NCI-H524 treated with DMSO at 0.1 percent for 48 hours (cell line): ENCODE results near the gene MR1.
A peak's percentile ranks its signal among the peaks of the same experiment; 100 is the strongest.
"Not testable (repeated sequence)": the region's sequence is repeated elsewhere in the genome, so short reads cannot be mapped to it uniquely, and the experiment has no call there.

Source experiments
- DNase-seq: peaks from one replicate; lab custom pipeline; 2025; lab: John Stamatoyannopoulos, UW

Gene MR1

DNA sequence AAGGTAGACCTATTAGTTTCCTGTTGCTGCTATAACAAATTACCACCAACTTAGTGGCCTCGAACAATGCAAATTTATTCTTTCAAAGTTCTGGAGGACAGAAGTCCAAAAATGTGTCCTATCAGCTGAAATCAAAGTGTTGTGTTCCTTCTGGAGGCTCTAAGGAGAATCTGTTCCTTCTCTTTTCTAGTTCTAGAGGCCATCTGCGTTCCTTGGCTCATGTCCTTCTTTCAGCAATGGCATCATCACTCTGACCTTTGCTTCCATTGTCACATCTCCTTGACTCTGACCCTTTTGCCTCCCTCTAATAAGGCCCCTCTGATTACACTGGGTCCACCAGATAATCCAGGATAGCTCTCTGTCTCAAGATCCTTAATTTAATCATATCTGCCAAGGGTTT, 1.2 kb upstream of the MR1 start:
- DNase-seq: no peak

- DNase-seq: no peak
Measured at GRCh38 chr1:181033128-181033798, 520 bp upstream of the MR1 start.

GRCh38 chr1:181035210-181035609, 1.4 kb downstream of the MR1 start:
- not testable (repeated sequence) for DNase-seq

DNA sequence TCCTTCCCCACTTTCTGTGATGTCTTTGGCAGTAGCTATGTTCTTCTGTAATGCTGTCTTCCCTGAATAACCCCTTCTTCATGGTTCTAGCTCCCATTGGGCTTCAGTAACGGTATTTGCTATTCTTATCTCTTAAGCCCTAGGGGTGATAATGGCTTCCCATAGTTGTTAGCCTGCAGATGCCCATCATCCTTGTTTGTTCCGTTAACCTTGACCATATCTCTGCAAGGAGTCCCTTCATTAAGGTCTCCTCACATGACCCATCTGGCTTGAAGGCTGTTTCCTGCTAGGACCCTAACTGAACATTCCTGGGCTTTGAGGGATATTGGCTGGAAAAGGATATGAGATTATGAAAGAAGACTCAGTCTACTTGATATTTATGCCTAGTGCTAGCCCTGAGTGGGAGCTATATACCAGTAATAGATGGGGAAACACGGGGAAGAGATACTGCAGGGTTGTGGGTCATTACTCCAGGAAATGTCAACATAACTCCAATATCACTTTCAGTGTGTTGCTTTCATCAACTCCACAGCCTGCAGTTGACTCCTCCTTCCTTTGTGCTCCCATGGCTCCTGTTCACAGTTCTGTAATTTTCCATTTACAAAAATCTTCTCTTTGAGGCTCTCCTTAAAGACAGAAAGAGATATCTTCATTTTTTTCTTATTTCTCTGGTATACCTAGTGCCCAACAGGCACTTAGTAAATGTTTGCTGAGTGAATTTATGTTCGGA, 2.5 kb downstream of the MR1 start:
- DNase-seq: no peak

GRCh38 chr1:181037386-181037785, 3.6 kb downstream of the MR1 start:
- no peak for DNase-seq

GRCh38 chr1:181038399-181038873, 4.7 kb downstream of the MR1 start:
- peak; percentile 25 for DNase-seq

- no peak for DNase-seq
Measured at GRCh38 chr1:181040284-181040865, 6.6 kb downstream of the MR1 start.

GRCh38 chr1:181043025-181043888, 9.5 kb downstream of the MR1 start:
- DNase-seq: no peak

GRCh38 chr1:181044449-181044966, 10.7 kb downstream of the MR1 start:
- no peak for DNase-seq

DNA sequence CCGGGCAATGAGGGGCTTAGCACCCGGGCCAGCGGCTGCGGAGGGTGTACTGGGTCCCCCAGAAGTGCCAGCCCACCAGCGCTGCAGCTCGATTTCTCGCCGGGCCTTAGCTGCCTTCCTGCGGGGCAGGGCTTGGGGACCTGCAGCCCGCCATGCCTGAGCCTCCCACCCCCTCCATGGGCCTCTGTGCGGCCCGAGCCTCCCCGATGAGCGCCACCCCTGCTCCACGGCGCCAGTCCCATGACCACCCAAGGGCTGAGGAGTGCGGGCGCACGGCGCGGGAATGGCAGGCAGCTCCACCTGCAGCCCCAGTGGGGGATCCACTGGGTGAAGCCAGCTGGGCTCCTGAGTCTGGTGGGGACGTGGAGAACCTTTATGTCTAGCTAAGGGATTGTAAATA, 12.2 kb downstream of the MR1 start:
- not testable (repeated sequence) for DNase-seq

GRCh38 chr1:181049378-181049777, 15.6 kb downstream of the MR1 start:
- DNase-seq: no peak

- DNase-seq: no peak
Measured at GRCh38 chr1:181050922-181051321, 17.1 kb downstream of the MR1 start.

GRCh38 chr1:181056560-181056959, 22.8 kb downstream of the MR1 start:
- DNase-seq: no peak

GRCh38 chr1:181057079-181057478, 23.3 kb downstream of the MR1 start:
- no peak for DNase-seq

- no peak for DNase-seq
Measured at GRCh38 chr1:181059435-181059834, 25.7 kb downstream of the MR1 start.

- no peak for DNase-seq
Measured at GRCh38 chr1:181060066-181060465, 26.3 kb downstream of the MR1 start.

GRCh38 chr1:181060947-181061346, 27.2 kb downstream of the MR1 start:
- DNase-seq: not testable (repeated sequence)

- no peak for DNase-seq
Measured at GRCh38 chr1:181061487-181061886, 27.7 kb downstream of the MR1 start.

DNA sequence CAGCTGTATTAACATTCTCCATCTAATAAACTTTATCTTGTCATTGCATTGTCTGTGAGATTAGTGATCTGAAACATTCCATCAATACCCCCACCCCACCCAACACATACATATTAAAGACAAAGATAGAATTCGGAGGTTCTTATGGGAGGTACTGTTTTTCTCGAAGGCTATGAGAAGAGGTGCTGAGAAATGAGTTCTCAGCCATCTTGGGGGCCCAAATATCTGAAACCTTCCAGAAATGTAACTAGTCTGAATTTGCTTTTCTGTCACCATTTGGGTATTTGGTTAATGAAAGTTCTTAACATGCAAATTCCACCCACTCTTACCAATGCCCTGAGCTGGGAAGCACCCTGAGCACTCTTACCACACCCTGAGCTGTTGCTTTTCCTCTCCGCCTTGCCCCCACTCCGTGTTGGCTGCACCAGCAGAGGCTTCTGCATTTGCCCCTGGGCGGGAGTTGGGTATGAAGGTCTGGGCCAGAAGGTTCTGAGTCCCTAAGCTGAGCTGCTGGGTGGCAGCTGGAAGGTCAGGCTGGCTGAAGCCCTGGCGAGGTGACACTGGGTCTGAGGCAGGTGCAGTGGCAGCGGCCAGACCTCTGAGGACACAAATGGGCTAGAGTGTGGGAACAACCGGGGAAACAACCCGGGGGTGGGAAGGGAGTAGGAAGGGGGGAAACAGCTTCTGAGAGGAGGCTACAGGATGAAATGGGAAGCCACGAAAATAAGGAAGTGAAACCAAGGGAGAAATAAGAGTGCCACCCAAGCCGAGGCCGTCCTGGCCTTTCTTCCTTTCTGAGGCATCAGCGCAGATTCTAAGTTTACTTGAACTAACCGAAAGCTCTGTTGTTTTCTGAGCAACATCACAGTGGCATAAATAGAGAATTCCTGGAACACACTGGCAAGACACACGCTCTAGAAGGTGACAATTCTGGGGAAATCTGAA, 28.4 kb downstream of the MR1 start:
- no peak for DNase-seq

DNA sequence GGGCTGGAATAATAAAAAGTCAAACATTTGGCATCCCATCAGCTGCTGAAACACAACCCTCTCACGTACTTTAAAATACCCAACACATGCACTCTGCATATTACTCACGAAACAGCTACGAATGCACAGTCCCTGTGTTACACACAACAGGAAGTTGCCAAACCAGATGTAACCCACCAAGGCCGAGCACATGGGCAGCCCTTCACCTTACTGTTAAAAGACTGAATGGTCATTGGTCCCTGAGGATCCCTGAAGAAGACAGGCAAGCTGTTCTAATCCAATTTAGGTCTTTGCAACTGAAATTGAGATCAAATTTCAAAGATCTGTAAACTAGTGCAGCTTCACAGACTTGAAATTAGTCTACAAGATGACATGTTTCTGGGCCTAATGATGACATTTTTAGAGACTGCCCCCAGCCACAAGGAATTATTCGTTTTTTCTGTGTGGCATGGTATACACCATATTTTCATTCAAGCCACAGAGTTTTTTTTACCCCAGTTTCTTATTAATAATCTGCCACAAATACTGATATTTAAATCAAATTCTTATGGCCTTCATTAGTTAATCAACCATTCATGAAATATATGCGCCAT, 29.1 kb downstream of the MR1 start:
- peak; percentile 84 for DNase-seq
